Kidney glomerular epithelial cell (primary cell): Measurements from ENCODE around the gene EIF1.
A peak's percentile ranks its signal among the peaks of the same experiment; 100 is the strongest.

ENCODE experiments used
- DNase-seq: peaks from one replicate; lab custom pipeline; 2025; lab: John Stamatoyannopoulos, UW

EIF1 gene

DNA sequence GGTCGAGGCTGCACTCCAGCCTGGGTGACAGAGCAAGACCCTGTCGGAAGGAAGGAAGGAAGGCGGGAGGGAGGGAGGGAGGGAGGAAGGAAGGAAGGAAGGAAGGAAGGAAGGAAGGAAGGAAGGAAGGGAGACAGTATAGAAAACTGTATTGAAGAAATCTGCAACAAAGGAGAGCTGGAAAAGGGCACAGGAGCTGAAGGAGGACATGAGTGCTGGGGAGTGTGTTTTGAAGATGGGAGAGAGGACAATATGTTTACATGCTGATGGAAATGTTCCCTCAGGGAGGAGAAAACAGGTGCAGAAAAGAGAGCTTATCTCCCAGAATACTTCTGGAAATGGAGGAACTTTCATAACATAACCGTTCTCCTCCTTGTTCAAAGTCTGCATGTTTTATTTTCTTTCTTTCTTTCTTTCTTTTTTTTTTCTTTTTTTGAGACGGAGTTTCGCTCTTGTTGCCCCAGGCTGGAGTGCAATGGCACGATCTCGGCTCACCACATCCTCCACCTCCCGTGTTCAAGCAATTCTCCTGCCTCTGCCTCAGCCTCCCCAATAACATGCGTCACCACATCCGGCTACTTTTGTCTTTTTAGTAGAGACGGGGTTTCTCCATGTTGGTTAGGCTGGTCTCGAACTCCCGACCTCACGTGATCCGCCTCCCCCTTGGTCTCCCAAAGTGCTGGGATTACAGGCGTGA is 48.4 kb downstream of the EIF1 start:
- no peak for DNase-seq

DNA sequence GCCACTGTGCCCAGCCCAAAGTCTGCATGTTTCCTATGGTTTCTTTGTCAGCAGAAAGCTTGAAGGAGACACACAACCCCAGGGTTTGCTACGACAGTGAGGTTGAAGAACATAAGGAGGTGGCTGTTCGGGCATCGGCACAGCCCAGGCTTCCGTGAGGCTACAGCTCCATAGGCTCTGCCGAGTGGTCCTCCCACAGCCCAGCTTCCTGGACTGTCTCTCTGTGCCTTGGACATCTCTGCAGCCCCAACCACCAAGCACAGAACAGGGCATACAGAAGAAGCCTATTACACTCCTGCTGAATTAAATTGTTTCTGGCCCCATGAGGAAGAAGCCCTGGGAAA is 49.0 kb downstream of the EIF1 start:
- no peak for DNase-seq

DNA sequence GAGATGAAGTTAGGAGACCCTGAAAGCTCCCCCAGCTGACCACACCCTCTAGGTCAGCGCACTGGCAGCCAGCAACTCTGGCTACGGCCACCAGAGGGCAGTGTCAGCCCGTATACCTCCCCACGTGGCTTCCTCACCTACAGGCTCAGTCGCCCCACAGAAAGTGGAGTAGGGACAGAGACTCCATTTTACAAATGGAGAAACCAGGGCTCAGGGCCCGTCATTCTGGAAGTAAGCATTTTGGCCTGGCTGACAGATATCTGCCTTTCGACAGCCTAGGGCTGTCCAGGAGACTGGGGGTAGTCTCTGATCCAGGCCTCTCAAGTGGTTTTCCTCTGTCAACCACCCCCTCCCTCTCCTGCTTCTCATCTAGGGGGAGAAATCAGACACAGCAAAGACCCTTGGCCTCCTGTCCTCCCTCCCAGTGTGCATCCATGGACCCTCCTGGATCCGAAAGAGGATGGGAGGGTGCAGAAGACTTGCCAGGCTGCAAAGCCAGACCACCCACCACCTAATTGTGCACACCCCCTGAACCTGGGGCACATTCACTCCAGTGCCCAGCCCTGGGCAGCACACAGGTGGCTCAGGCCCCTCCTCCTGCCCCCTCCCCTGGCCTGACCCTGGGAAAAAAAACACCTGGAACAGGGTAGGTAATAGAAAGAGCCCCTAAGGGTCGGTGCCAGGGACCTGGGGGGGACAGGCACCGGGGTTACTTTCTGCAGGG is 49.6 kb downstream of the EIF1 start:
- DNase-seq: peak; percentile 82

DNA sequence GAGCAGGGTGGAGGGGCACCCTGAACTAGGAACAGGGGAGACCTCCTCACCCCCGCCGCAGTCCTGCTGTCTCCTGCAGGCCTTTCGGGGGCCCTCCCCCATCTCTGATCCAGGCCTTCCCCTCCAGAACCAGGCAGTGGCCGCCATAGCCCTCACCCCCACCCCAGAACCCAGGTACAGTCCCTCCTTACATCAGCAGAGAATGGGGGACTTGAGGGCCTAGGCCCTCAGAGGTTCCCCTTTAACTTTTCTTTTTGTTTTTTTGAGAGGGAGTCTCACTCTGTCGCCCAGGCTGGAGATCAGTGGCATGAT is 50.1 kb downstream of the EIF1 start:
- DNase-seq: no peak

DNA sequence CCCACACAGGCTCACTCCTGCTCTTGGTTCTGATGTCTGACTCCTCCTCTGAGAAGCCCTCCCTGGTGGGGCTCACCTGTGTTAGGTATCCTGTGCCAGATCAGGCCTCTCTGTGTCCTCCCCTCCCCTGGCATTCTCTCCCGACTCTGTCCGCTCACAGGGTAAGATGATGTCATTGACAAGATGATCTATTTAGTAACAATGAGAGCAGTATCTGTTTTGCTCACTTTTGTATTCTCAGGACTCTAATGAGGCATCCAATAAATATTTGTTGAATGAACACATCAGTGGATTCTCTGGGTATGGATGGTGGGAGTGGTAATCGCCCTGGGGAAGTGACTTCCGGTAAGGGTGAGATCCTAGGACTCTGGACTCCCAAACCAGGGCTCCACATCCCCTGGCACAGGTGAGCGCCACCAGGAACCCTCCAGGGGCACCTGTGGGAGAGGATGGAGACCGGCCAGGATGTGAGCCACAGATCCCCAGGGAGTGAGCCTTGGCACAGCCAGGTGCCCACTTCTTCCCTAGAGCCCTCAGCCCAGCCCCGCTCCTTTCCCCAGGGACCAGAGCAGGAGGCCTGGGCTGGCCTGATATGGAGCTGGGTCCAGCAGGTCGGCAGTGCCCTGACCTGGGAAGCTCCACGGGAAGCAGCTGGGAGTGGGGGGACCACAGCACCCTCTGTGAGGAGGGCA is 51.1 kb downstream of the EIF1 start:
- DNase-seq: peak; percentile 80

DNA sequence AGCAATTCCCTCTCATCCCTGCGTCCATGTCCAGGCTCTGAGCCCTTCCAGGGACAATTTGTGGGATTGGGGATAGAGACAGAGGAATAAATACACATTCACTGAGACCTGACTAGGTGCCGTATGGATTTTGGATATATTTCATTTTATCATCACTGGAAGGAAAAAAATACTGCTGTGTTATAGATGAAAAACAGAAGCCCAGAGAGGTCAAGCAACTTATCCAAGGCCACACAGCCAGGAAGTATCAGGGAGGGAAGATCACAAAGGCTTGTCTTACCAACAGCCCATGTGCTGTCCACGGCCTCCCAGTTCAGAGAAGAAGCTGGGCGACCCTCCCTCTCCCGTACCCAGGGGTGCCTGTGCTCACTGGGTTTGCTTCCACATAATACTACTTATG is 51.8 kb downstream of the EIF1 start:
- DNase-seq: no peak

DNA sequence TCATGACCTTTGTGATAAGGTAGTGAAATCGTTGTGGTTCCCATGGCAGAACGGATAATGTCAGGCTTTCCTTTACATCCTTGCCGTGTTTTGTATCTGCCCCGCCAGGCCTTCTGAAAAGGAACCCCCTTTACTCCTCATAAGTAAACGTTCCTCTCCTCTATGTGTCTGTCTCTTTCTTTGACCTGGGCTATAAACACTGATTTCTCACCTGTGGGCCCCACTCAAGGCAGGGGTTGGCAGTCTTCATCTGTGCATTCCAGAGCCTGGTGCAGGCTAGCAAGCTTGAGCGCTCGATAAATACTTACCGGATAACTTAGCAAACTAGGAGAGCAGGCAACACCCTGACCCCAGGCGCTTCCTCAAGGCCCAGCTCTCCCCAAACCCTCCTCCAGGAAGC is 53.0 kb downstream of the EIF1 start:
- no peak for DNase-seq
